Osteocyte (in vitro differentiated cells): ENCODE measurements around the gene CPB1. TPM values are rescaled to one million over a fixed set of nuclear protein-coding genes. Genes with fewer than 3 reads are reported as not detected.

ENCODE experiments used
- DNase-seq: peaks from one replicate; pipeline ENCODE4 v3.0.0; 2021; ENCODE audit warnings: mixed read lengths; ENCODE audit not compliant: unreplicated experiment; ENCODE audit errors: extremely low spot score
- H3K27ac Mint-ChIP-seq: one replicate; pipeline ENCODE4 v1.8.0; 2021; ENCODE audit warnings: mild to moderate bottlenecking, mixed read lengths; ENCODE audit not compliant: unreplicated experiment
- H3K27me3 Mint-ChIP-seq: one replicate; pipeline ENCODE4 v1.8.0; 2021; ENCODE audit warnings: mixed read lengths; ENCODE audit not compliant: unreplicated experiment
- H3K36me3 Mint-ChIP-seq: one replicate; pipeline ENCODE4 v1.8.0; 2021; ENCODE audit warnings: mixed read lengths; ENCODE audit not compliant: unreplicated experiment
- H3K4me1 Mint-ChIP-seq: one replicate; pipeline ENCODE4 v1.8.0; 2021; ENCODE audit warnings: mixed read lengths; ENCODE audit not compliant: unreplicated experiment
- H3K4me3 Mint-ChIP-seq: one replicate; pipeline ENCODE4 v1.8.0; 2021; ENCODE audit warnings: mild to moderate bottlenecking, moderate library complexity, mixed read lengths; ENCODE audit not compliant: unreplicated experiment
- H3K9me3 Mint-ChIP-seq: one replicate; pipeline ENCODE4 v1.8.0; 2021; ENCODE audit warnings: mixed read lengths; ENCODE audit not compliant: unreplicated experiment
- total RNA-seq: library from RNA; stranded (reverse); gene quantifications from 2 replicates; pipeline ENCODE4 v1.2.1, GENCODE V29; 2021
- TF ChIP-seq, protein P1 (sequence below): fragments of 200-600 bp; sonication (generic); IDR thresholded peaks from 2 replicates; pipeline ENCODE4 v1.5.0; 2021; ENCODE audit warnings: antibody characterized with exemption, mild to moderate bottlenecking, moderate library complexity

The CPB1 gene
- total RNA-seq, 1 donor from 2014 or later = not detected

DNA sequence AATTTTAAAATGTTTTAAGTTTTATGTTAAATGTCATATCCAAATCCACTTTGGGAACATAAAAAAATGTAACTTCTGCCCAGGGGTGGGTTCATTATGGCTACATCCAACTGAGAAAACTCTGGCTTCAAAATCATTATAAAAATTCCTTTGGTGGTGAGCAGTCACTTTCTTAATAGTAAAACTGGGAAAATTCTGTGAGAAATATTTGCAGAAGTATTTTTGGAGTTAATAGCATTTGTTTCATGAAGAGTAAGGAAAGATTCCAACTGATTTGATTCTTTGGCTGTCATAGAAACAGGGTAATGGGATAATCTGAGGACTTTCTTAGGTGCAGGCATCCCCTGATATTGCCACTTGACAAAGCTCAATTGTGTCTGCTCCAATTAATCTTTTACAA, 76.3 kb downstream of the CPB1 start:
- TF ChIP-seq, protein P1, sequence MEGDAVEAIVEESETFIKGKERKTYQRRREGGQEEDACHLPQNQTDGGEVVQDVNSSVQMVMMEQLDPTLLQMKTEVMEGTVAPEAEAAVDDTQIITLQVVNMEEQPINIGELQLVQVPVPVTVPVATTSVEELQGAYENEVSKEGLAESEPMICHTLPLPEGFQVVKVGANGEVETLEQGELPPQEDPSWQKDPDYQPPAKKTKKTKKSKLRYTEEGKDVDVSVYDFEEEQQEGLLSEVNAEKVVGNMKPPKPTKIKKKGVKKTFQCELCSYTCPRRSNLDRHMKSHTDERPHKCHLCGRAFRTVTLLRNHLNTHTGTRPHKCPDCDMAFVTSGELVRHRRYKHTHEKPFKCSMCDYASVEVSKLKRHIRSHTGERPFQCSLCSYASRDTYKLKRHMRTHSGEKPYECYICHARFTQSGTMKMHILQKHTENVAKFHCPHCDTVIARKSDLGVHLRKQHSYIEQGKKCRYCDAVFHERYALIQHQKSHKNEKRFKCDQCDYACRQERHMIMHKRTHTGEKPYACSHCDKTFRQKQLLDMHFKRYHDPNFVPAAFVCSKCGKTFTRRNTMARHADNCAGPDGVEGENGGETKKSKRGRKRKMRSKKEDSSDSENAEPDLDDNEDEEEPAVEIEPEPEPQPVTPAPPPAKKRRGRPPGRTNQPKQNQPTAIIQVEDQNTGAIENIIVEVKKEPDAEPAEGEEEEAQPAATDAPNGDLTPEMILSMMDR = no peak
- Mint-ChIP-seq H3K27ac (no peak overlapping the region), H3K27me3 (peaks cover 36% of the 10 kb centered on the region), H3K4me3 (no peak overlapping the region), H3K9me3 (no peaks in the 10 kb centered on the region), H3K4me1 (peaks cover 20% of the 10 kb centered on the region), H3K36me3 (no peaks in the 10 kb centered on the region)
- DNase-seq = no peak

DNA sequence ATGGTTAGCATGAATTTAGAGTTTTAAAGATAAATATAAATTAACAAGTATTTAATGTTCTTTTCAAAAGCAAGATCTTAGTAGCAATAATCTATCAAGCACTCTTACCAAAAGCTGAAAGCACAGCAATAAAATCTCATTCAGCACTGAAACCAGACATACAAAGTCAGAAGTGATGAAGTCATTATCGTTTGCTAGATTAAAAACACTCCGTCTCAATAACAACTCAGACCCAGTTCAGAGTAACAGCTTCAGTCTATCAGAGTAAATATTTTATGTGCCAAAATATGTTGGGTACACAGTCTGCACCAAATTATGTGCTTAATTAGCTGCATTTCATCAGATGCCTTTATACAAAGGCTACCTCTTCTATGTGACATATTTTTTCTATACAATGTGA, 79.1 kb downstream of the CPB1 start:
- Mint-ChIP-seq H3K27ac (no peak overlapping the region), H3K27me3 (peaks cover 47% of the 10 kb centered on the region), H3K36me3 (no peaks in the 10 kb centered on the region), H3K4me1 (peaks cover 18% of the 10 kb centered on the region), H3K9me3 (no peaks in the 10 kb centered on the region), H3K4me3 (no peak overlapping the region)
- DNase-seq = no peak
- TF ChIP-seq, protein P1 = no peak

Other genes with a start within 250 kb of the CPB1 start
- 2.0 and 2.1 TPM in 2 replicates for gene AGTR1, start 129.9 kb upstream of the CPB1 start, total RNA-seq
- gene CPA3, start 37.5 kb downstream of the CPB1 start, total RNA-seq = not detected in 2 replicates
- 43.0 and 46.8 TPM in 2 replicates for gene GYG1, start 163.7 kb downstream of the CPB1 start, total RNA-seq